NCI-H2196 (cell line): ENCODE results near the gene NECTIN2.
"Not testable (repeated sequence)": the region's sequence is repeated elsewhere in the genome, so short reads cannot be mapped to it uniquely, and the experiment has no call there.

ENCODE experiments used
- DNase-seq: peaks from one replicate; lab custom pipeline; 2025; ENCODE audit not compliant: unreplicated experiment; lab: John Stamatoyannopoulos, UW

Gene NECTIN2

DNA sequence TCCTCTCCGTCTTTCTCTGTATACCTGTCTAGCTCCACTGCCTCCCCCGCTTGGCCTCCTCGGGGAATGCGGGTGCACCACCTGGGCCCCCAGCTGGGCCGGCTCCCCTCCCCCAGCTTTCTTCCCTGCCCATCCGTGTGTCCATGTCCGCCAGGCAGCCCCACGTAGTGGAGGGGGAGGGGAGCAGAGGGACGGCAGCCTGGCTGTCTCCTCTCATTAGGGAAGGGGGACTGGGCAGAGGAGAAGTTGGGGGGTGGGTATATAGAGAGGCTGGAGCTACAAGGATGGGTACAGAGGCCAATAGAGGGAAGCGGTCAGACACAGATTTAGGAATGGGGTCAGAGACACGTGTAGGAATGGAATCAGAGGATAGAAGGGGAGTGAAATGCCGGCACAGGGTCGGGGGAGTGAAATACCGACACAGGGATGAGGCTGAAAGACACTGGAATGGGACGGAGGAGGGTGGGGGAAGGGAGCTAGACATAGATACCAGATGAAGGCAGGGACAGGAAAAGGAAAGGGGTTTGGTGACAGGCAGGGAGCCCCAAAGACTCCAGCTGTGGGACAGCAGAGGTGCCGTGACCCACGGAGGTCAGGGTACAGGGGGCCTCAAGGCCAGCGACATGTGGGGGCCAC lies 2.8 kb downstream of the NECTIN2 start:
- DNase-seq: no peak

DNA sequence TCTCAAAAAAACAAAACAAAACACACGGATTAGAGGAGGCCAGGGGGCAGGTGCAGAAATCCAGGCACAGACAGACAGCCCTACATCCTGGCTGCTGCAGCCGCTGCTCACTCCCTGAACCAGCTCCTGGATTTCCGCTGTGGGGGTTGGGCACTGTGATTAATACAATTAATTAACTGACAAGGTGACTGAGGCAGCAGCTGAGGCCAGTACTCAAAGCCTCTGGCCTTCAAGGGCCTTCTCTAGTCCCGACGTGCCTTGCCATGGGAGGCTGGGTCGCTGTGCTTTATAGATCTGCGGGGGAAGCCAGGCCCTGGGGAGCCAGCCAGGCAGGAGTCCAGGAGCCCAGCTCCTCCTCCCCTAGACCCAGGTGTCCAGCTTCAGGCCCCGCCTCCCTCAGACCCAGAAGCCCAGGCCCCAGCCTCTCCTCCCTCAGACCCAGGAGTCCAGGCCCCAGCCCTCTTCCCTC lies 4.6 kb downstream of the NECTIN2 start:
- DNase-seq: peak; percentile 85

DNA sequence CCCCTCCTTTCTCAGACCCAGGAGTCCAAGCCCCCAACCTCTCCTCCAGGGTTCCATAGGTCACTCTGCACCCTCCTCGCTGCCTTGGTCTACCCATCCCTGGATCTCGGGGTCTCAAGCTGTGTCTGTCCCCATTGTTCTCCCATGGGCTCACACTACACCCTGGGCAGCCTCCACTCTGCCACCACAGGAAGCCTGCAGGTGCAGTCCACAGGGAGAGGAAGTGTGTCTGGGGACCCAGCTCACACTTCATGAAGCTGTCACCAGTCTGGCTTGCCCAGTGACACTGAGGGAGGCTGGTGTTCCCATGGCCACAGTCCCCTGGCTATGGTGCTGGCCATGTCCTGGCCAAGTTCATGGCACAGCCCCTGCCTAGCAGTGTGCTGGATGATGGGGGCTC lies 5.3 kb downstream of the NECTIN2 start:
- no peak for DNase-seq

DNA sequence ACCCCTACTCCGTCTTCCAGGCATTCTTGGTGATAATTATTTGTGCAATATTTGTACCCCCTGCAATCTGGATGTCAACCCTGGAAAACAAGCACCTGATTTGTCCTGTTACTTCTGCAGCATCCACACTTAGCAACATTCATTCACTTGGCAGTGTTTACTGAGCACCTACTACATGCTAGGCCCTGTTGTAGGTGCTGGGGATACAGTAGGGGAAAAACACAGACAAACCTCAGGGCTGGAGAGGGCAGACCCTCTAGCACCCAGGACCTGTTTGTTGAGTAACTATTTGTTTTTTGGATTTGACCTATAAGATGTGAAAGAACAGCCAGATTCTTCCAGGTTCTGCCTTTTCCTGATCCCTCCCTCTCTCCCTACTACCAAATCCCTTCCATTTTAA lies 9.5 kb downstream of the NECTIN2 start:
- no peak for DNase-seq

- DNase-seq: no peak
Measured at GRCh38 chr19:44856421-44857083, 10.5 kb downstream of the NECTIN2 start.

GRCh38 chr19:44857837-44858236 lies 11.7 kb downstream of the NECTIN2 start:
- DNase-seq: no peak

GRCh38 chr19:44861576-44861975 lies 15.5 kb downstream of the NECTIN2 start:
- DNase-seq: not testable (repeated sequence)

GRCh38 chr19:44863990-44864389 lies 17.9 kb downstream of the NECTIN2 start:
- DNase-seq: no peak

GRCh38 chr19:44865196-44865767 lies 19.2 kb downstream of the NECTIN2 start:
- no peak for DNase-seq

DNA sequence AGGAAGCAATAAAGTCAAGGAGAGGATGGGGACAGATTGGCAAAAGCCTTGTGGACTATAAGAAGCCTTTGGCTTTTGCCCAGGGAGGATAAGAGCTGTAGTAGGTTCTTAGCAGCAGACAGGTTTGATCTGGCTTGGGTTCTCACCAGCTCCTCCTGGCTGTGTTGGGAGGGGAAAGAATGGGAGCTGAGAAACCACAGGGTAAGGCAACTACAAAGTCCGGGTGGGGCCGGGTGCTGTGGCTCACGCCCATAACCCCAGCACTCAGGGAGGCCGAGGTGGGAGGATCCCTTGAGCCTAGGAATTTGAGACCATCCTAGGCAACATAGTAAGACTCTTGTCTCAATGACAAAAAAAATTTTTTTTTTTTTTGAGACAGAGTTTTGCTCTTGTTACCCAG lies 20.6 kb downstream of the NECTIN2 start:
- DNase-seq: peak; percentile 10

DNA sequence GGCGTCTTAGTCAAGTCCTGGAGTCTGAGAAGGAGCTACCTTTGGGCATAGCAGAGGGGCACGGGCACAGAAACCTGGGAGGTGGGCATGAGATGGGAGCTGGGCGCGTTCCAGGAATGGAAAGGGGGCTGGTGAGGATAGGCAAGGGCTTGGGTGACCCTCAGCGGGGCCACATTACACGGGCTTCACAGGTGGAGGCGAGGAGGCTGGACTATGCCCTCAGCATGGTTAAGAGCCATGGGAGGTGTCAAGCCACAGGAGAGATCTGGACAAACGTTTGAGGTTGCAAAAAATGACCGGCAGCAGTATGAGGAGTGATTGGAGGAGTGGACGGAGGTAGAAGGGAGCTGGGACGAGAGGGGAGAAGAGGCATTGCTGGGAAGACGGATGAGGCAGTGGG lies 21.5 kb downstream of the NECTIN2 start:
- DNase-seq: no peak

DNA sequence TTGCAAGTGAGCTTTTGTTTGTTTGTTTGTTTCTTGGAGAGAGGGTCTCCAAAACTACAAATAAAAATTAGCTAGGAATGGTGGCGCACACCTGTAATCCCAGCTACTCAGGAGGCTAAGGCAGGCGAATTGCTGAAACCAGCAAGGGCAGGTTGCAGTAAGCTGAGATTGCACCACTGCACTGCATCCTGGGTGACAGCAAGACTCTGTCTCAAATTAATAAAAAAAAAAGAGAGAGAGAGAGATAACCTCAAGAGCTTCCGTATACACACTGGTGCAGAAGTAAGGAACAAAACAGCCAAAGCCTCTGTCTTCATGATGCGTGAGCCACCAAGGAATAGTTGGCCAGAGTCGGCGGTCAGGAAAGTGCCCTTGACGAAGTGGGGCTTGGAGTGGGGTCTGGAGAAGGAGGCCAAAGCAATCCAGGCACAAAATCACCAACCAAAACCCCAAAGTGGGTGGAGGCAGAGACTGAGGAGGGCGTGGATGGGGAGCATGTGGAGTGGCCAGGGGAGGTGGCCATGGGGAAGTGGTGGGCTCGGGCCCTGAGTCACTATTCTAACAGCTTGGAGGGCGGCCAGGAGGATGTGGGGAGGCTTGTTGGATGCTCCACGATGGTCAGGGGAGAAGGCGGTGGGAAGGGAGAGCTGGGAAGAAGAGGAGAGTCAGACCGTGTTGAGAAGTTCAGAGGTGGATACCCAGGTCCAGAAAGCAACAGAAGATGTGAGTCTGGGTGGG lies 23.8 kb downstream of the NECTIN2 start:
- DNase-seq: no peak

DNA sequence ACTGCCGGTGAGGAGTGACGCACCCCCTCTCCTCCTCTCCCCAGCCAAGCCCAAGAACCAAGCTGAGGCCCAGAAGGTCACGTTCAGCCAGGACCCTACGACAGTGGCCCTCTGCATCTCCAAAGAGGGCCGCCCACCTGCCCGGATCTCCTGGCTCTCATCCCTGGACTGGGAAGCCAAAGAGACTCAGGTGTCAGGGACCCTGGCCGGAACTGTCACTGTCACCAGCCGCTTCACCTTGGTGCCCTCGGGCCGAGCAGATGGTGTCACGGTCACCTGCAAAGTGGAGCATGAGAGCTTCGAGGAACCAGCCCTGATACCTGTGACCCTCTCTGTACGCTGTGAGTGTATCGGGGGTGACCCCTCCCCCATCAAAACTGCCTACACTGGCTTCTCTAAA lies 25.7 kb downstream of the NECTIN2 start:
- DNase-seq: no peak

- no peak for DNase-seq
Measured at GRCh38 chr19:44872661-44873060, 26.6 kb downstream of the NECTIN2 start.

DNA sequence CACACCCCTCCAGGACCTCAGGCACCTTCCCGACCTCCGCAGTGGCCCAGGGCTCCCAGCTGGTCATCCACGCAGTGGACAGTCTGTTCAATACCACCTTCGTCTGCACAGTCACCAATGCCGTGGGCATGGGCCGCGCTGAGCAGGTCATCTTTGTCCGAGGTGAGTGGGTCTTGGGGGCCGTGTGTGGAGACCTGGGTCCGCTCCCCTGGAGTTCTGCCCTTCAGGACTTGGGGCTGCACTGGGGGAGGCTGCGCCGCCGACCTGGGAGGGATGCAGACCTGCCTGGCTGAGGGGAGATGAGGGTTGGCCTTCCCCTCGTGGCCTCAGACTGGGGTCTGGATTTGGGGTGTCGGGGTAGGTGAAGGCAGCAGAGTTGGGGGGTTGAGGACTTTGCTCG lies 28.2 kb downstream of the NECTIN2 start:
- DNase-seq: no peak

GRCh38 chr19:44875666-44876451 lies 29.8 kb downstream of the NECTIN2 start:
- DNase-seq: no peak

- peak; percentile 76 for DNase-seq
Measured at GRCh38 chr19:44876930-44877535, 30.9 kb downstream of the NECTIN2 start.

DNA sequence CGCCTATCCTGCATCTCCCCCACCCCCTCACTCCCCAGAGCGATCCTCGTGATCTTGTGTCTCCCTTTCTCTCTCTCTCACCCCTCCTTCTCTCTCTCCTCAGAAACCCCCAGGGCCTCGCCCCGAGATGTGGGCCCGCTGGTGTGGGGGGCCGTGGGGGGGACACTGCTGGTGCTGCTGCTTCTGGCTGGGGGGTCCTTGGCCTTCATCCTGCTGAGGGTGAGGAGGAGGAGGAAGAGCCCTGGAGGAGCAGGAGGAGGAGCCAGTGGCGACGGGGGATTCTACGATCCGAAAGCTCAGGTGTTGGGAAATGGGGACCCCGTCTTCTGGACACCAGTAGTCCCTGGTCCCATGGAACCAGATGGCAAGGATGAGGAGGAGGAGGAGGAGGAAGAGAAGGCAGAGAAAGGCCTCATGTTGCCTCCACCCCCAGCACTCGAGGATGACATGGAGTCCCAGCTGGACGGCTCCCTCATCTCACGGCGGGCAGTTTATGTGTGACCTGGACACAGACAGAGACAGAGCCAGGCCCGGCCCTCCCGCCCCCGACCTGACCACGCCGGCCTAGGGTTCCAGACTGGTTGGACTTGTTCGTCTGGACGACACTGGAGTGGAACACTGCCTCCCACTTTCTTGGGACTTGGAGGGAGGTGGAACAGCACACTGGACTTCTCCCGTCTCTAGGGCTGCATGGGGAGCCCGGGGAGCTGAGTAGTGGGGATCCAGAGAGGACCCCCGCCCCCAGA lies 32.2 kb downstream of the NECTIN2 start:
- no peak for DNase-seq

DNA sequence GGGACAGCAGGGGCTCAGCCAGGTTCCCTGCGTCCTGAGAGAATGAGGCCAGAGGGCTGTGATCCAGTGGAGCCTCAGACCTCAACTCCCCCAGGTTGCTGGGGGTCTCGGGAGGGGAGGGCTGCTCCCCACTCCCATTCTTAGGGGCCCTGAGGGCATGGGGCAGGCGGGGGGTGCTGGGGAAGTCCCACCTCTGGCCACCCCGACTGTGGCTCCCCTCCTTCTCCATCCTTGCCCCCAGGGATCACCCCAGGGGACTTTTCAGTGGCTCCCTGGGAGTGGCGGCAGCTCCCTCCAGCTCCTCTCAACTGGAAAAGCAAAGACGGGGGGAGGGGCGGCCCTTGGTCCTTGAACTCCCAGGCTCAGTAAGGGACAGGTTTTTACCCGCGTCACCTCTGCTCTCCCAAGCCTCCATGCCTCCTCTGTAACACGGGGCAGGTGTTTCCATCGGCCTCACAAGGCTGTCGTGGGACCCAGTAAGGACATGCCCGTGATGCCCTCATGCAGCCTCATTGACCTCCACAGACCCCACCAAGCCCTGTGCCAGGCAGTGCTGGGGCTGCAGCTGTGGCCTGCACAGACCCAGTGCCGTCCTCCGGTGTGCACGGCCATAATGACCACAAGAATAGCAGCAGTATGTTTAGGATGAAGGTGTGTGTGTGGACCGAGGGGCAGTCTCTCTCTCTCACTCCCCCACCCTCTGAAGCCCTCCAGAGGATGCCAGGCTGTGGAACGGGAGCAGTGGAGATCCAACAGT lies 33.4 kb downstream of the NECTIN2 start:
- DNase-seq: no peak
